Cardiac muscle cell (in vitro differentiated cells and primary cell): ENCODE data around the gene SFI1. TPM values are rescaled to one million over a fixed set of nuclear protein-coding genes. Genes with fewer than 3 reads are reported as not detected.
A peak's percentile ranks its signal among the peaks of the same experiment; 100 is the strongest.

ENCODE experiments used
- DNase-seq, 2 donors: peaks; one replicate each; pipeline versions ENCODE4 v3.0.0 to v3.0.0-alpha.2; 2010 to 2017; ENCODE audit warnings: low read depth in 1 of 2, low spot score in 1 of 2
- H3K27ac ChIP-seq: fragments of 200-600 bp; sonication (generic); 2 replicates; pipeline ENCODE4 v1.5.1; 2016
- H3K27me3 ChIP-seq: fragments of 200-600 bp; sonication (generic); 2 replicates; pipeline ENCODE4 v1.6.0; 2016; ENCODE audit warnings: control low read depth
- H3K36me3 ChIP-seq: fragments of 200-600 bp; sonication (generic); 2 replicates; pipeline ENCODE4 v1.5.1; 2016; ENCODE audit warnings: control low read depth
- H3K4me1 ChIP-seq: fragments of 200-600 bp; sonication (generic); 2 replicates; pipeline ENCODE4 v1.8.1; 2017; ENCODE audit warnings: low read depth, mild to moderate bottlenecking, mixed run types
- H3K4me3 ChIP-seq: fragments of 200-600 bp; sonication (generic); 2 replicates; pipeline ENCODE4 v1.5.1; 2016; ENCODE audit warnings: mild to moderate bottlenecking
- H3K9me3 ChIP-seq: fragments of 200-600 bp; sonication (generic); 2 replicates; pipeline ENCODE4 v1.5.1; 2017; ENCODE audit warnings: low read depth, mild to moderate bottlenecking, control low read depth
- polyA plus RNA-seq: library from polyadenylated mRNA; unstranded; fragments of >200 nt; fragmentation: Nextera tagmentation; extraction: Ambion mirVana; gene quantifications from 2 replicates; pipeline ENCODE4 v1.2.1, GENCODE V29; 2016
- total RNA-seq: library from RNA; depleted of rRNA; stranded (reverse); fragments of >200 nt; gene quantifications from 2 replicates; pipeline ENCODE4 v1.2.3, GENCODE V29; 2016
- TF ChIP-seq, protein P1 (sequence below): IDR thresholded peaks from 2 replicates; pipeline ENCODE4 v1.5.1; 2012; ENCODE audit warnings: low read depth, mild to moderate bottlenecking, low read length

The SFI1 gene
- total and polyA plus RNA-seq, 2 experiments from 2014 or later: 13.6 to 23.8 TPM

DNA sequence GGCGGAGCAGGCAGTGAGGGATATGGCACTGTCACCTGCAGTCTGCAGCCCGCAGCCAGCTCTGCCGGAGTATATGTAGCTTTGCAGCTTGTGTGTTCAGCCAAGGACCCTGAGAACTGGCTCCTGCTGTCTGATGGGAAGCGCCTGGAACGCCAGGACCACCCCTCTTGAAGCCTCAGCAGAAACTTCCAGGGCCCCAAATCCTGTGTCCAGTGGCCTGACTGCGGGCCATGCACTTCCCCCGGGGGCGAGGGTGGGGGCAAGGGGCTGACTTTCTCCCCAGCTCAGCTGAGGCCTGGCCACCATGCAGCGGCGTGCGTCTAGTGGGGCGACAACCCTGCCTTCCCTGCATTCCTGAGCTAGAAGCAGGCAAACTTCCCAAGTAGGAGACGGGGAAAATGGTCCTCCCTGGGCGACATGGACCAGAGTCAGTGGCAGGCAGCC is 133.4 kb downstream of the SFI1 start:
- no peaks in the 10 kb centered on the region for H3K27me3 ChIP-seq
- peaks cover 8% of the 10 kb centered on the region for H3K4me1 ChIP-seq
- no peaks in the 10 kb centered on the region for H3K36me3 ChIP-seq
- DNase-seq: peak in 1 of 2 donors; percentile 8
- H3K4me3 ChIP-seq: peak overlapping the region; percentile 86
- no peaks in the 10 kb centered on the region for H3K9me3 ChIP-seq
- peak overlapping the region; percentile 77 for H3K27ac ChIP-seq
- TF ChIP-seq, protein P1, sequence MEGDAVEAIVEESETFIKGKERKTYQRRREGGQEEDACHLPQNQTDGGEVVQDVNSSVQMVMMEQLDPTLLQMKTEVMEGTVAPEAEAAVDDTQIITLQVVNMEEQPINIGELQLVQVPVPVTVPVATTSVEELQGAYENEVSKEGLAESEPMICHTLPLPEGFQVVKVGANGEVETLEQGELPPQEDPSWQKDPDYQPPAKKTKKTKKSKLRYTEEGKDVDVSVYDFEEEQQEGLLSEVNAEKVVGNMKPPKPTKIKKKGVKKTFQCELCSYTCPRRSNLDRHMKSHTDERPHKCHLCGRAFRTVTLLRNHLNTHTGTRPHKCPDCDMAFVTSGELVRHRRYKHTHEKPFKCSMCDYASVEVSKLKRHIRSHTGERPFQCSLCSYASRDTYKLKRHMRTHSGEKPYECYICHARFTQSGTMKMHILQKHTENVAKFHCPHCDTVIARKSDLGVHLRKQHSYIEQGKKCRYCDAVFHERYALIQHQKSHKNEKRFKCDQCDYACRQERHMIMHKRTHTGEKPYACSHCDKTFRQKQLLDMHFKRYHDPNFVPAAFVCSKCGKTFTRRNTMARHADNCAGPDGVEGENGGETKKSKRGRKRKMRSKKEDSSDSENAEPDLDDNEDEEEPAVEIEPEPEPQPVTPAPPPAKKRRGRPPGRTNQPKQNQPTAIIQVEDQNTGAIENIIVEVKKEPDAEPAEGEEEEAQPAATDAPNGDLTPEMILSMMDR: no peak

DNA sequence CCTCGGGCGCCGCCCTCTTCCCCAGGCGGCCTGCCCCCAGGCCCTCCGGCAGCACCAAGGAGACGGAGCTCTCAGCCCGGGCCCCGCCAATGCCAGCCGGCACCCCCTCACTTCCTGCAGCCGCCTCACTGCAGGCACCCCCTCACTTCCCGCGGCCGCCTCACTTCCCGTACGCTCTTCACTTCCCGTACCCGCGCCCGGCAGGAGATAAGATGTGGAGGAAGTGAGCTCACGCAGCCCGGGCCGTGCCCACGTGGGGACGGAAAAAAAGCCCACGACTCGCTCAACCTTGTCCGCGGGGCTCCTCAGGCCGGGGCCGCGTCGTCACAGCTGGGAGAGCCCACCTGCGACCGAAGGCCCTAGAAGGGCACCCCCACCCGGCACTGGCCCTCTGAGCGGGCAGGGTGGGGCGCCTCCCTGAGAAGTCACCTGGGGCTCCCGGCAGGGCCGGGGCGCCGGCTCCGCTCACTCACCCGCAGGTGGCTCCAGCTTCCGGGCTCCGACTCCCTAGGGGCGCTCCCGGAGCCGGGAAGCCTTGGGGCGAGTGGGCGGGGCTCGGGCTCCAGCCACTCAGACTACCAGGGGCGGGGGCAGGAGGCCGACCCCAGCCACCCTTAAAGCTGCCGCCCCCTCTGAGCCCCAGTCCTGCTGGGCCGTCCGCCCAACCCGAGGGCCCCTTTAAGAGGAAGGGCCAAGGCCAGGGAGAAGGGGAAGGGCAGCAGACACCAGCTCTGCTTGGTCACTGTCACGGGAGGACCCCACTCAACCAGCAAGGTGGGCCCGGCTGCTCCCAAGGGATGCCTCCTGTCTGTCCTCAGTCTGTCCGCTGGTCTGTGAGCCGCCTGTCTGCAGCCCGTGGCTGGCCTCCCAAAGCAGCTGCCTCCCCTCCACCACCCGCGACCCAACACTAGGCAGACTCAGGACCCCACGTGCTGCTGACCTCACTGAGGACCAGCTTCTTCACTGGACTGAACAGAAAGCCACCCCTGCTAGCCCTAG is 134.3 kb downstream of the SFI1 start:
- Histone ChIP-seq H3K27me3 (no peaks in the 10 kb centered on the region), H3K4me3 (peak overlapping the region; percentile 86), H3K27ac (peak overlapping the region; percentile 77), H3K36me3 (no peaks in the 10 kb centered on the region), H3K4me1 (peaks cover 8% of the 10 kb centered on the region), H3K9me3 (no peaks in the 10 kb centered on the region)
- DNase-seq: peak; percentile 92 to 93
- TF ChIP-seq, protein P1: no peak

DNA sequence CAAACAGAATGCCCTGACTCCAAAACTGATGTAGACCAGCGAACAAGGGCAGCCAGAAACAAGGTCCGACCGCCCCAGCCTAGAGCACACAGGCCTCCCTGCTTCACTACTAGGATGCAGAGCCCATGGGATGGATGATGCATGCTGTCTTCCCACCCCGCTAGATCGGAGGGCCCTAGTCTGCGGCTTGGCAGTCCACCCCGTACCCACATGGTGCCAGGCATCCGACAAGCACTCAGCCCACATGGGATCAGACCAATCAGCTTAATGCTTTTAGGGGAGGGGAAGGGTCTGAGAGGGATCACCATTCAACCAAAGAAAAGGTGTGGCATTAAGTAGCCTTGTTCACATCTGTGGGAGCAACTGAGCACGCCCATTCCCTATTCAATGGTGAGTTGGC is 135.1 kb downstream of the SFI1 start:
- no peak for DNase-seq
- H3K4me3 ChIP-seq: no peak overlapping the region
- H3K27me3 ChIP-seq: no peaks in the 10 kb centered on the region
- H3K9me3 ChIP-seq: no peaks in the 10 kb centered on the region
- no peak overlapping the region for H3K27ac ChIP-seq
- no peaks in the 10 kb centered on the region for H3K36me3 ChIP-seq
- TF ChIP-seq, protein P1: no peak
- peaks cover 3% of the 10 kb centered on the region for H3K4me1 ChIP-seq

DNA sequence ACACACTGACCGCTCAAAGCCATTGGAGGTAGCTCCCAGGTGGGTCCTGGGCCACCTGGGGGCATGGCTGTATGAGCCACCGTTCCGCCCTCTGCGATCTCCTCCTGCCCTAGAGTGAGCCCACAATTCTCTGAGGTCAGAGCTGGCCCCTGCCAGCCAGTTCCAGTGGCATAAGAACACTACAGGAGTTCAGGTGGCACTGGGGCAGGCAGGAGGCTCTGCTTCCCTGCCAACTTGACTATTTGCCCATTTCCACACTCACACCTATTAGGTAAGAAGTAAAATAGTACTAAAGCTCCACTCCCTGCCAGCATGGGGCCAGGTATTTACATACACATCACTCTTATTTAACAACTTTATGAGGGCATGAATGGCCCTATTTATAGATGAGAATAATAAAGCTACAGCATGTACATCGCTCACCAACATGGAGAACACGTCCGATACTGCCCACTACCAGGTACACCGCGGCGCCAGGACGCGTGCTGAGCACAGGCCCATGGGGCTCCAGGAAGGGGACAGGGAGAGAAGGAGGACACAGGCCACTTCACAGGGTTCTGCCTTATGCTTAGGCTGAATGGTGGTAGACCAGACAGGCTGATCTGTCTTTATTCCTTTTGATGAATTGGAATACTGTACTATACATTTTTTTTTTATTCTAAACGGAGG is 139.4 kb downstream of the SFI1 start:
- Histone ChIP-seq H3K27ac (no peak overlapping the region), H3K4me3 (no peak overlapping the region), H3K36me3 (no peaks in the 10 kb centered on the region), H3K9me3 (no peaks in the 10 kb centered on the region), H3K27me3 (no peaks in the 10 kb centered on the region), H3K4me1 (peaks cover 12% of the 10 kb centered on the region)
- no peak for DNase-seq
- TF ChIP-seq, protein P1: no peak

DNA sequence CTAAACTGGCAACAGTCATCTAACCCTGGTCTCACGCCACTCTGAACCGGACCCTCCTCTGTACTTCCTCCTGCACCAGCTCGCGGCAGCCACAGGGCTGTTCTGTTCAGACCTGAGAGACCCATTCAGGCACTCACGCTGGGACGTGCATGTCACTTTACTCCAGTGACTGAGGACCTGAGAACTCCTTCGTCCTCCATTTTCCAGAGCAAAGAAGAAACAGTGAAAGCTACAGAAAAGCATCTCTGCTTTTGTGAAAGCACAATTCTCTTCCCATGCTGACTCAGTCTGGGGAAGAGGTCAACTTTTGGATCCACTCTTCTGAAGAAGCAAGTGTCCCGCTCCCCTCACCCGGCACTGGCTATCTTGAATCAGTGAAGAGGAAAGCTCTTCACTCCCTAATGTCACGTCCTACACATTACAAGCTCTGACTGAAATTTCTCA is 141.1 kb downstream of the SFI1 start:
- H3K9me3 ChIP-seq: no peaks in the 10 kb centered on the region
- H3K4me1 ChIP-seq: peaks cover 12% of the 10 kb centered on the region
- DNase-seq: peak in 1 of 2 donors; percentile 20
- no peak overlapping the region for H3K4me3 ChIP-seq
- H3K36me3 ChIP-seq: no peaks in the 10 kb centered on the region
- H3K27ac ChIP-seq: peak overlapping the region; percentile 57
- no peaks in the 10 kb centered on the region for H3K27me3 ChIP-seq
- TF ChIP-seq, protein P1: no peak
